H9 (cell line): ENCODE measurements around the gene DUSP5. TPM values are rescaled to one million over a fixed set of nuclear protein-coding genes. Genes with fewer than 3 reads are reported as not detected.

Source experiments
- DNase-seq: peaks from one replicate; pipeline ENCODE4 v3.0.0-alpha.2; 2017
- H2AFZ ChIP-seq: one replicate; pipeline ENCODE4 v1.6.1; 2013; ENCODE audit warnings: mild to moderate bottlenecking, low read length, control low read depth, moderate library complexity
- H2AK5ac ChIP-seq: 2 replicates; pipeline ENCODE4 v1.6.1; 2013; ENCODE audit warnings: low read length, control low read depth, mixed read lengths; ENCODE audit not compliant: insufficient read length
- H2BK120ac ChIP-seq: one replicate; pipeline ENCODE4 v1.6.1; 2013; ENCODE audit warnings: low read depth, mild to moderate bottlenecking, low read length, control low read depth, inconsistent platforms; ENCODE audit not compliant: poor library complexity, severe bottlenecking
- H2BK12ac ChIP-seq: 2 replicates; pipeline ENCODE4 v1.6.1; 2013; ENCODE audit warnings: low read length, control low read depth, mixed read lengths, low read depth; ENCODE audit not compliant: insufficient read length
- H2BK15ac ChIP-seq: 2 replicates; pipeline ENCODE4 v1.6.1; 2013; ENCODE audit warnings: low read depth, low read length, control low read depth
- H2BK20ac ChIP-seq: one replicate; pipeline ENCODE4 v1.6.1; 2013; ENCODE audit warnings: low read depth, mild to moderate bottlenecking, low read length, control low read depth, inconsistent platforms; ENCODE audit not compliant: poor library complexity, severe bottlenecking
- H2BK5ac ChIP-seq: 2 replicates; pipeline ENCODE4 v1.6.1; 2013; ENCODE audit warnings: low read length, control low read depth, mixed read lengths; ENCODE audit not compliant: insufficient read length
- H3K14ac ChIP-seq: 2 replicates; pipeline ENCODE4 v1.6.1; 2013; ENCODE audit warnings: low read length, control low read depth; ENCODE audit not compliant: insufficient read depth
- H3K18ac ChIP-seq: 2 replicates; pipeline ENCODE4 v1.6.1; 2013; ENCODE audit warnings: low read depth, mild to moderate bottlenecking, mixed read lengths, low read length, control low read depth; ENCODE audit not compliant: insufficient read length
- H3K23ac ChIP-seq: 2 replicates; pipeline ENCODE4 v1.6.1; 2013; ENCODE audit warnings: low read length, control low read depth, mixed read lengths, low read depth; ENCODE audit not compliant: insufficient read length
- H3K23me2 ChIP-seq: 2 replicates; pipeline ENCODE4 v1.6.1; 2013; ENCODE audit warnings: low read depth, mild to moderate bottlenecking, mixed read lengths, low read length, control low read depth; ENCODE audit not compliant: insufficient read length, poor library complexity, severe bottlenecking
- H3K27ac ChIP-seq: 2 replicates; pipeline ENCODE4 v1.5.1; 2013; ENCODE audit warnings: low read length, control low read depth, mixed read lengths, low read depth; ENCODE audit not compliant: insufficient read length
- H3K27me3 ChIP-seq: 2 replicates; pipeline ENCODE4 v1.6.1; 2013; ENCODE audit warnings: low read length, control low read depth, inconsistent platforms; ENCODE audit not compliant: insufficient read depth
- H3K4ac ChIP-seq: 2 replicates; pipeline ENCODE4 v1.6.1; 2013; ENCODE audit warnings: low read depth, mild to moderate bottlenecking, control low read depth, inconsistent platforms, low read length, moderate library complexity
- H3K4me1 ChIP-seq: 2 replicates; pipeline ENCODE4 v1.6.1; 2013; ENCODE audit warnings: low read length, control low read depth, inconsistent platforms; ENCODE audit not compliant: insufficient read depth
- H3K4me2 ChIP-seq: 2 replicates; pipeline ENCODE4 v1.6.1; 2013; ENCODE audit warnings: low read length, control low read depth, mixed read lengths; ENCODE audit not compliant: insufficient read length, insufficient read depth
- H3K56ac ChIP-seq: 2 replicates; pipeline ENCODE4 v1.6.1; 2013; ENCODE audit warnings: low read depth, mild to moderate bottlenecking, mixed read lengths, low read length, control low read depth; ENCODE audit not compliant: insufficient read length
- H3K79me1 ChIP-seq: 2 replicates; pipeline ENCODE4 v1.6.1; 2013; ENCODE audit warnings: low read depth, mild to moderate bottlenecking, moderate library complexity, low read length, control low read depth, inconsistent platforms; ENCODE audit not compliant: insufficient read depth, poor library complexity, severe bottlenecking
- H3K79me2 ChIP-seq: 2 replicates; pipeline ENCODE4 v1.6.1; 2013; ENCODE audit warnings: low read length, control low read depth, inconsistent platforms; ENCODE audit not compliant: insufficient read depth
- H3K9ac ChIP-seq: 2 replicates; pipeline ENCODE4 v1.6.1; 2013; ENCODE audit warnings: low read length, control low read depth, mixed read lengths; ENCODE audit not compliant: insufficient read length; ENCODE audit errors: extremely low read depth
- H3K9me3 ChIP-seq: one replicate; pipeline ENCODE4 v1.6.1; 2013; ENCODE audit warnings: low read depth, low read length, inconsistent platforms; ENCODE audit not compliant: control insufficient read depth
- H3T11ph ChIP-seq: one replicate; pipeline ENCODE4 v1.6.1; 2013; ENCODE audit warnings: mild to moderate bottlenecking, low read length, control low read depth, inconsistent platforms
- H4K20me1 ChIP-seq: one replicate; pipeline ENCODE4 v1.6.1; 2013; ENCODE audit not compliant: control insufficient read depth, insufficient read length, insufficient read depth
- H4K5ac ChIP-seq: 2 replicates; pipeline ENCODE4 v1.6.1; 2013; ENCODE audit warnings: low read depth, mild to moderate bottlenecking, mixed read lengths, low read length, control low read depth; ENCODE audit not compliant: insufficient read length
- H4K8ac ChIP-seq: replicated peaks from 2 replicates; pipeline ENCODE4 v1.6.1; 2013; ENCODE audit warnings: low read length, control low read depth, mixed read lengths, low read depth; ENCODE audit not compliant: insufficient read length
- H4K91ac ChIP-seq: 2 replicates; pipeline ENCODE4 v1.6.1; 2013; ENCODE audit warnings: low read depth, mild to moderate bottlenecking, moderate library complexity, mixed read lengths, low read length, control low read depth; ENCODE audit not compliant: insufficient read length
- H3K27ac Mint-ChIP-seq, 3 experiments: 2 replicates in 2 of 3; 3 replicates in 1 of 3; pipeline ENCODE4 v1.8.0; 2020 to 2021; ENCODE audit warnings: mixed read lengths in 3 of 3, mild to moderate bottlenecking in 1 of 3, moderate library complexity in 1 of 3
- H3K27me3 Mint-ChIP-seq: 2 replicates; pipeline ENCODE4 v1.8.0; 2021; ENCODE audit warnings: low read depth, mild to moderate bottlenecking, moderate library complexity, mixed read lengths
- H3K36me3 Mint-ChIP-seq, 3 experiments: 2 replicates in 2 of 3; 3 replicates in 1 of 3; pipeline ENCODE4 v1.8.0; 2020 to 2021; ENCODE audit warnings: low read depth in 3 of 3, mixed read lengths in 3 of 3; ENCODE audit not compliant: insufficient read depth in 1 of 3
- H3K4me1 Mint-ChIP-seq, 2 experiments: 2 replicates each; pipeline ENCODE4 v1.8.0; 2020; ENCODE audit warnings: mixed read lengths in 2 of 2
- H3K4me3 Mint-ChIP-seq, 2 experiments: 2 replicates in 1 of 2; 3 replicates in 1 of 2; pipeline ENCODE4 v1.8.0; 2020 to 2021; ENCODE audit warnings: mild to moderate bottlenecking in 2 of 2, mixed read lengths in 2 of 2, moderate library complexity in 1 of 2
- H3K9me3 Mint-ChIP-seq, 2 experiments: 2 replicates in 1 of 2; 3 replicates in 1 of 2; pipeline ENCODE4 v1.8.0; 2020; ENCODE audit warnings: mild to moderate bottlenecking in 2 of 2, mixed read lengths in 2 of 2, moderate library complexity in 1 of 2
- WGBS: extraction: QIAGEN DNeasy Blood & Tissue Kit; methylation state at CpG from one replicate; pipeline ENCODE4 v1.1.7; 2013; ENCODE audit warnings: missing lambda C conversion rate, low lambda C conversion rate, mixed read lengths; ENCODE audit not compliant: insufficient read length; ENCODE audit errors: extremely low coverage; 5-methylcytosine and 5-hydroxymethylcytosine counted together
- total RNA-seq: library from RNA; stranded (reverse); gene quantifications from 2 replicates; pipeline ENCODE4 v1.2.1, GENCODE V29; 2021
- TF ChIP-seq, protein P1 (sequence below): fragments of 200-600 bp; sonication (generic); conservative IDR thresholded peaks from 3 replicates; pipeline ENCODE4 v1.8.0; 2021; ENCODE audit warnings: antibody characterized with exemption, mild to moderate bottlenecking

The DUSP5 gene
- total RNA-seq, 1 experiment from 2014 or later: 29.3 TPM

DNA sequence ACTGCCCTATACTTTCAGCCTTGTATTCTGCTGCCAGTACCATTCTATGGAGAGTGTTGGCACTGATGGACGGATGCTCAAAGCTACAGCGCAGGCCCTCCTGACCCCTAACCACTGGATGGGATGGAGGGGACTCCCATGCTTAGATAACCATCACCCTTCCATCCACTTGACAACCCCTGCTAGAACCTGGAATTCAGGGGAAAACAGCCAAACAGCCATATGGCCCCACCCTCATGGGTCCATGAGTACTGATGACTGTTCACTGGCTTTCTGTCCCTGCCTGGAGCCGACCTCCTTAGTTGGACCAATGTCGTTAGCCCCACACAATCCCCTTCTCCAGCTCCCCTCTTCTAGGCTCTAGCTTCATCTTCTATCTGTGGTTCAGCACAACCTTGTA, 16.2 kb downstream of the DUSP5 start:
- Histone ChIP-seq H3K4ac (no peak overlapping the region), H2AFZ (no peak overlapping the region), H2BK12ac (no peak overlapping the region), H2BK15ac (no peak overlapping the region), H3K4me1 (no peaks in the 10 kb centered on the region; the same call in 1 of the 2 replicates), H4K8ac (no peak overlapping the region), H4K20me1 (no peaks in the 10 kb centered on the region), H2BK20ac (no peak overlapping the region), H3K4me2 (no peak overlapping the region), H3T11ph (no peak overlapping the region), H3K23me2 (no peaks in the 10 kb centered on the region), H3K79me2 (no peaks in the 10 kb centered on the region), H2BK120ac (no peak overlapping the region), H3K14ac (no peak overlapping the region), H2AK5ac (no peak overlapping the region), H4K5ac (no peak overlapping the region), H3K23ac (no peak overlapping the region), H2BK5ac (no peak overlapping the region), H3K18ac (no peak overlapping the region), H4K91ac (no peak overlapping the region), H3K9me3 (no peaks in the 10 kb centered on the region), H3K56ac (no peak overlapping the region), H3K79me1 (no peaks in the 10 kb centered on the region), H3K9ac (no peak overlapping the region), H3K27me3 (no peaks in the 10 kb centered on the region), H3K27ac (no peak overlapping the region)
- DNase-seq: peak; percentile 14
- H3K36me3 Mint-ChIP-seq: peaks cover 16 to 43% (median 25%) of the 10 kb centered on the region in 3 experiments
- H3K4me1 Mint-ChIP-seq: no peaks in the 10 kb centered on the region
- WGBS: no CpG with 5 or more reads among the region's 4 CpGs
- TF ChIP-seq, protein P1, sequence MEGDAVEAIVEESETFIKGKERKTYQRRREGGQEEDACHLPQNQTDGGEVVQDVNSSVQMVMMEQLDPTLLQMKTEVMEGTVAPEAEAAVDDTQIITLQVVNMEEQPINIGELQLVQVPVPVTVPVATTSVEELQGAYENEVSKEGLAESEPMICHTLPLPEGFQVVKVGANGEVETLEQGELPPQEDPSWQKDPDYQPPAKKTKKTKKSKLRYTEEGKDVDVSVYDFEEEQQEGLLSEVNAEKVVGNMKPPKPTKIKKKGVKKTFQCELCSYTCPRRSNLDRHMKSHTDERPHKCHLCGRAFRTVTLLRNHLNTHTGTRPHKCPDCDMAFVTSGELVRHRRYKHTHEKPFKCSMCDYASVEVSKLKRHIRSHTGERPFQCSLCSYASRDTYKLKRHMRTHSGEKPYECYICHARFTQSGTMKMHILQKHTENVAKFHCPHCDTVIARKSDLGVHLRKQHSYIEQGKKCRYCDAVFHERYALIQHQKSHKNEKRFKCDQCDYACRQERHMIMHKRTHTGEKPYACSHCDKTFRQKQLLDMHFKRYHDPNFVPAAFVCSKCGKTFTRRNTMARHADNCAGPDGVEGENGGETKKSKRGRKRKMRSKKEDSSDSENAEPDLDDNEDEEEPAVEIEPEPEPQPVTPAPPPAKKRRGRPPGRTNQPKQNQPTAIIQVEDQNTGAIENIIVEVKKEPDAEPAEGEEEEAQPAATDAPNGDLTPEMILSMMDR: no peak
- H3K4me3 Mint-ChIP-seq: no peak overlapping the region
- H3K27ac Mint-ChIP-seq: no peak overlapping the region; a peak in 1 of 7 replicates
- H3K27me3 Mint-ChIP-seq: no peaks in the 10 kb centered on the region; the same call in 1 of the 2 replicates
- no peaks in the 10 kb centered on the region; a peak in 1 of 5 replicates for H3K9me3 Mint-ChIP-seq
